HG02588 (cell line): Measurements from ENCODE around the gene ZNF618.

ENCODE experiments used
- ATAC-seq: cut with Tn5 transposase; IDR thresholded peaks from one replicate; pipeline ENCODE4 v1.9.1; 2021; ENCODE audit warnings: mild to moderate bottlenecking, moderate library complexity; ENCODE audit not compliant: unreplicated experiment

The ZNF618 gene

GRCh38 chr9:113876151-113876992 is at the start of gene ZNF618:
Gene ZNF618 (plus strand): TSS chr9:113876309. CDS start chr9:113876381, 72 bp downstream.
- peak; percentile 60 for ATAC-seq

- ATAC-seq: no peak
These were observed 47.9 kb upstream of the ZNF618 start for GRCh38 chr9:113828221-113828620.

GRCh38 chr9:113837334-113837733 is 38.8 kb upstream of the ZNF618 start:
- no peak for ATAC-seq

- no peak for ATAC-seq
These were observed 34.0 kb upstream of the ZNF618 start for GRCh38 chr9:113842086-113842485.

GRCh38 chr9:113844466-113844865 is 31.6 kb upstream of the ZNF618 start:
- no peak for ATAC-seq

- no peak for ATAC-seq
These were observed 24.8 kb upstream of the ZNF618 start for GRCh38 chr9:113851359-113851758.

GRCh38 chr9:113851873-113852272 is 24.2 kb upstream of the ZNF618 start:
- ATAC-seq: no peak

- no peak for ATAC-seq
These were observed 22.8 kb upstream of the ZNF618 start for GRCh38 chr9:113853333-113853732.

- ATAC-seq: no peak
These were observed 21.8 kb upstream of the ZNF618 start for GRCh38 chr9:113854310-113854709.

GRCh38 chr9:113857875-113858274 is 18.2 kb upstream of the ZNF618 start:
- no peak for ATAC-seq

- no peak for ATAC-seq
These were observed 17.8 kb upstream of the ZNF618 start for GRCh38 chr9:113858282-113858681.

- no peak for ATAC-seq
These were observed 12.8 kb upstream of the ZNF618 start for GRCh38 chr9:113863345-113863744.

- ATAC-seq: no peak
These were observed 7.6 kb upstream of the ZNF618 start for GRCh38 chr9:113868501-113868900.

GRCh38 chr9:113872485-113873143 is 3.5 kb upstream of the ZNF618 start:
- ATAC-seq: no peak

GRCh38 chr9:113873446-113873845 is 2.7 kb upstream of the ZNF618 start:
- ATAC-seq: no peak

GRCh38 chr9:113873926-113874325 is 2.2 kb upstream of the ZNF618 start:
- ATAC-seq: no peak

- ATAC-seq: no peak
These were observed 504 bp upstream of the ZNF618 start for GRCh38 chr9:113875459-113876150.

- ATAC-seq: no peak
These were observed 872 bp downstream of the ZNF618 start for GRCh38 chr9:113876993-113877368.

- no peak for ATAC-seq
These were observed 3.2 kb downstream of the ZNF618 start for GRCh38 chr9:113879318-113879717.

GRCh38 chr9:113879911-113880310 is 3.8 kb downstream of the ZNF618 start:
- ATAC-seq: no peak

- no peak for ATAC-seq
These were observed 6.1 kb downstream of the ZNF618 start for GRCh38 chr9:113882181-113882580.
